ENCODE results near the gene KREMEN2.

The KREMEN2 gene

GRCh38 chr16:3004781-3005284, 40.8 kb downstream of the KREMEN2 start:
- H3K27ac ChIP-seq (ENCODE audit: insufficient read depth, low read depth, low read length, poor library complexity, severe bottlenecking) = no peak overlapping the region
- H3K4me3 ChIP-seq (ENCODE audit: insufficient read depth, low read depth, low read length) = peak overlapping the region; percentile 10
- 3% methylated on average over 25 of the region's 25 CpGs for WGBS, 2 experiments
- no peaks in the 10 kb centered on the region for H3K36me3 ChIP-seq (ENCODE audit: control insufficient read depth, insufficient read depth, low read length)
- H3K4me1 ChIP-seq (ENCODE audit: control insufficient read depth, insufficient read depth, low read length) = peaks cover 23% of the 10 kb centered on the region
- peaks cover 44% of the 10 kb centered on the region for H3K27me3 ChIP-seq (ENCODE audit: control insufficient read depth, insufficient read depth, low read length, poor library complexity, severe bottlenecking)
- no peaks in the 10 kb centered on the region for H3K9me3 ChIP-seq (ENCODE audit: control insufficient read depth, low read length)

GRCh38 chr16:3007059-3007956, 43.2 kb downstream of the KREMEN2 start:
- H3K27me3 ChIP-seq (ENCODE audit: control insufficient read depth, insufficient read depth, low read length, poor library complexity, severe bottlenecking) = peaks cover 55% of the 10 kb centered on the region

GRCh38 chr16:3007957-3008689, 44.0 kb downstream of the KREMEN2 start:
- Histone ChIP-seq H3K4me3 (ENCODE audit: insufficient read depth, low read depth, low read length) (no peak overlapping the region), H3K4me1 (ENCODE audit: control insufficient read depth, insufficient read depth, low read length) (peaks cover 27% of the 10 kb centered on the region), H3K36me3 (ENCODE audit: control insufficient read depth, insufficient read depth, low read length) (no peaks in the 10 kb centered on the region), H3K9me3 (ENCODE audit: control insufficient read depth, low read length) (no peaks in the 10 kb centered on the region), H3K27me3 (ENCODE audit: control insufficient read depth, insufficient read depth, low read length, poor library complexity, severe bottlenecking) (peaks cover 63% of the 10 kb centered on the region), H3K27ac (ENCODE audit: insufficient read depth, low read depth, low read length, poor library complexity, severe bottlenecking) (no peak overlapping the region)
- 8% methylated on average over 15 to 17 of the region's 17 CpGs for WGBS, 2 experiments

More at GRCh38 chr16:3007059-3007956, 43.2 kb downstream of the KREMEN2 start:
- WGBS, 2 experiments = 51 to 52% methylated on average over 13 of the region's 13 CpGs
- Histone ChIP-seq H3K36me3 (ENCODE audit: control insufficient read depth, insufficient read depth, low read length) (no peaks in the 10 kb centered on the region), H3K4me3 (ENCODE audit: insufficient read depth, low read depth, low read length) (no peak overlapping the region), H3K27ac (ENCODE audit: insufficient read depth, low read depth, low read length, poor library complexity, severe bottlenecking) (no peak overlapping the region), H3K9me3 (ENCODE audit: control insufficient read depth, low read length) (no peaks in the 10 kb centered on the region), H3K4me1 (ENCODE audit: control insufficient read depth, insufficient read depth, low read length) (peaks cover 27% of the 10 kb centered on the region)

- Histone ChIP-seq H3K9me3 (ENCODE audit: control insufficient read depth, low read length) (no peaks in the 10 kb centered on the region), H3K4me3 (ENCODE audit: insufficient read depth, low read depth, low read length) (no peak overlapping the region), H3K36me3 (ENCODE audit: control insufficient read depth, insufficient read depth, low read length) (no peaks in the 10 kb centered on the region), H3K4me1 (ENCODE audit: control insufficient read depth, insufficient read depth, low read length) (peaks cover 27% of the 10 kb centered on the region), H3K27me3 (ENCODE audit: control insufficient read depth, insufficient read depth, low read length, poor library complexity, severe bottlenecking) (peaks cover 68% of the 10 kb centered on the region), H3K27ac (ENCODE audit: insufficient read depth, low read depth, low read length, poor library complexity, severe bottlenecking) (no peak overlapping the region)
- 36 to 39% methylated on average over 4 of the region's 4 CpGs for WGBS, 2 experiments
These were observed 44.6 kb downstream of the KREMEN2 start for GRCh38 chr16:3008690-3009037.

- peaks cover 70% of the 10 kb centered on the region for H3K27me3 ChIP-seq (ENCODE audit: control insufficient read depth, insufficient read depth, low read length, poor library complexity, severe bottlenecking)
- peaks cover 35% of the 10 kb centered on the region for H3K4me1 ChIP-seq (ENCODE audit: control insufficient read depth, insufficient read depth, low read length)
- no peaks in the 10 kb centered on the region for H3K9me3 ChIP-seq (ENCODE audit: control insufficient read depth, low read length)
- no peaks in the 10 kb centered on the region for H3K36me3 ChIP-seq (ENCODE audit: control insufficient read depth, insufficient read depth, low read length)
- 22 to 24% methylated on average over 21 of the region's 21 CpGs for WGBS, 2 experiments
- no peak overlapping the region for H3K27ac ChIP-seq (ENCODE audit: insufficient read depth, low read depth, low read length, poor library complexity, severe bottlenecking)
- peak overlapping the region; percentile 6 for H3K4me3 ChIP-seq (ENCODE audit: insufficient read depth, low read depth, low read length)
These were observed 45.7 kb downstream of the KREMEN2 start for GRCh38 chr16:3009568-3010390.

- 94 to 96% methylated on average over 7 of the region's 8 CpGs for WGBS, 2 experiments
- H3K4me3 ChIP-seq (ENCODE audit: insufficient read depth, low read depth, low read length) = no peak overlapping the region
- H3K9me3 ChIP-seq (ENCODE audit: control insufficient read depth, low read length) = no peaks in the 10 kb centered on the region
- no peak overlapping the region for H3K27ac ChIP-seq (ENCODE audit: insufficient read depth, low read depth, low read length, poor library complexity, severe bottlenecking)
- H3K27me3 ChIP-seq (ENCODE audit: control insufficient read depth, insufficient read depth, low read length, poor library complexity, severe bottlenecking) = peaks cover 63% of the 10 kb centered on the region
- H3K4me1 ChIP-seq (ENCODE audit: control insufficient read depth, insufficient read depth, low read length) = peaks cover 35% of the 10 kb centered on the region
- H3K36me3 ChIP-seq (ENCODE audit: control insufficient read depth, insufficient read depth, low read length) = no peaks in the 10 kb centered on the region
These were observed 46.4 kb downstream of the KREMEN2 start for GRCh38 chr16:3010510-3010909.

- H3K27me3 ChIP-seq (ENCODE audit: control insufficient read depth, insufficient read depth, low read length, poor library complexity, severe bottlenecking) = peaks cover 48% of the 10 kb centered on the region
- H3K27ac ChIP-seq (ENCODE audit: insufficient read depth, low read depth, low read length, poor library complexity, severe bottlenecking) = no peak overlapping the region
- no peaks in the 10 kb centered on the region for H3K9me3 ChIP-seq (ENCODE audit: control insufficient read depth, low read length)
- H3K4me3 ChIP-seq (ENCODE audit: insufficient read depth, low read depth, low read length) = peak overlapping the region; percentile 2
- H3K4me1 ChIP-seq (ENCODE audit: control insufficient read depth, insufficient read depth, low read length) = peaks cover 35% of the 10 kb centered on the region
- 17% methylated on average over 19 of the region's 19 CpGs for WGBS, 2 experiments
- no peaks in the 10 kb centered on the region for H3K36me3 ChIP-seq (ENCODE audit: control insufficient read depth, insufficient read depth, low read length)
These were observed 48.2 kb downstream of the KREMEN2 start for GRCh38 chr16:3012246-3012645.

GRCh38 chr16:3012828-3013420, 48.8 kb downstream of the KREMEN2 start, which contains the start of gene CLDN9:
Gene CLDN9, plus strand, starts transcription at chr16:3012923. Its CDS starts 440 bp downstream, at chr16:3013363.
- Histone ChIP-seq H3K27me3 (ENCODE audit: control insufficient read depth, insufficient read depth, low read length, poor library complexity, severe bottlenecking) (peaks cover 44% of the 10 kb centered on the region), H3K9me3 (ENCODE audit: control insufficient read depth, low read length) (no peaks in the 10 kb centered on the region), H3K36me3 (ENCODE audit: control insufficient read depth, insufficient read depth, low read length) (no peaks in the 10 kb centered on the region), H3K4me3 (ENCODE audit: insufficient read depth, low read depth, low read length) (peak within 1 kb of the TSS; percentile 2), H3K27ac (ENCODE audit: insufficient read depth, low read depth, low read length, poor library complexity, severe bottlenecking) (no peak within 1 kb of the TSS), H3K4me1 (ENCODE audit: control insufficient read depth, insufficient read depth, low read length) (peaks cover 29% of the 10 kb centered on the region)
- 25 to 26% methylated on average over 27 of the region's 27 CpGs for WGBS, 2 experiments

GRCh38 chr16:3013491-3013951, 49.4 kb downstream of the KREMEN2 start:
- H3K4me3 ChIP-seq (ENCODE audit: insufficient read depth, low read depth, low read length) = no peak overlapping the region
- H3K36me3 ChIP-seq (ENCODE audit: control insufficient read depth, insufficient read depth, low read length) = no peaks in the 10 kb centered on the region
- peaks cover 38% of the 10 kb centered on the region for H3K27me3 ChIP-seq (ENCODE audit: control insufficient read depth, insufficient read depth, low read length, poor library complexity, severe bottlenecking)
- WGBS, 2 experiments = 74 to 76% methylated on average over 27 of the region's 27 CpGs
- H3K9me3 ChIP-seq (ENCODE audit: control insufficient read depth, low read length) = no peaks in the 10 kb centered on the region
- H3K4me1 ChIP-seq (ENCODE audit: control insufficient read depth, insufficient read depth, low read length) = peaks cover 25% of the 10 kb centered on the region
- H3K27ac ChIP-seq (ENCODE audit: insufficient read depth, low read depth, low read length, poor library complexity, severe bottlenecking) = no peak overlapping the region
